Astrocyte of the spinal cord (primary cell): ENCODE data around the gene CCDC88C.

Source experiments
- DNase-seq: peaks from one replicate; pipeline ENCODE4 v3.0.0; 2011; ENCODE audit warnings: low read depth, low spot score
- H3K4me3 ChIP-seq: 2 replicates; pipeline ENCODE4 v1.5.1; 2011; ENCODE audit warnings: low read depth, mild to moderate bottlenecking, low read length, moderate library complexity
- CTCF ChIP-seq: IDR thresholded peaks from 2 replicates; pipeline ENCODE4 v1.5.1; 2012; ENCODE audit warnings: low read depth, mild to moderate bottlenecking, low read length, inconsistent platforms
- in situ Hi-C: cut with HindIII; loops from 2 replicates; pipeline ENCODE4 v1.10.0; 2017; ENCODE audit warnings: low sequenced_read_pairs

CCDC88C gene

DNA sequence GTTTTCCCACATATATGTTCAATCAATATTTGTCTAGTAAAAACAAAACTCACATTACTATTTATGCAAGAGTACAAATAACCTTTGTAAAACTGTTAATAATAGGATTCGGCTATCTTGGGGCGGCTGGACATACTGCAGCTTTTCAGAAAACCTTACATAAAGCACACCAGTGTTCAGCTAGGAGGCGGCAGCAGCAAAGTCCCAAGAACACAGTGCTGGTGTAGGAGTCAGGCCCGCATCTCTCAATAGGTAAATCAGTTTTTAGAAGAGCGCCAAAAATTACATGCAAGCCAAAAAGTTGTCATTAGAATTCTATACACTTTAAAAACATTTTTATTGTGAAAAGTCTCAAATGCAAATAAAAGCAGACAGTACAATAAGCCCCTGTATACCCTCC is 37.5 kb downstream of the CCDC88C start:
- in situ Hi-C loops = no loop called here

DNA sequence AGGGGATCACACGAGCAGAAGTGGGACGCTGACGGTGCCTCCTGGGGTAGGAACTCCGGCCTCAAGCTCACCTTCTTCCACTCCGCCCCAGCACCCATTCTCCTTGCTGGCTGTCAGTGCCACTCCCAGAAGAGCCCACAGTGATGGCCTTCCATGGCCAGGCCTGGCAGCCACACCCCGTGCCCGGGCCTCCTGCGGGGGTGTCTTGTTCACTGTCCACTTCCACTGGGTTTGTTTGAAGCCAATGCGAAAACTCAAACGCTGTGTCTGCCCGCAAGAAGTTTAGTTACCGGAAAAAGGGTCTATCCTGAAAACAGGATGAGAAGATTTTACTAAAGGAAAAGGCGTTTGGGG is 38.1 kb downstream of the CCDC88C start:
- DNase-seq = no peak
- no peak overlapping the region for H3K4me3 ChIP-seq
- TF ChIP-seq CTCF = no peak
- in situ Hi-C loops = no loop called here

More for the DNA sequence above, 37.5 kb downstream of the CCDC88C start:
- no peak for DNase-seq
- H3K4me3 ChIP-seq = no peak overlapping the region
- TF ChIP-seq CTCF = no peak

- no peak for DNase-seq
- in situ Hi-C loops = no loop called here
- no peak overlapping the region for H3K4me3 ChIP-seq
- TF ChIP-seq CTCF = no peak
Observed at GRCh38 chr14:91378930-91379578, 38.6 kb downstream of the CCDC88C start.

DNA sequence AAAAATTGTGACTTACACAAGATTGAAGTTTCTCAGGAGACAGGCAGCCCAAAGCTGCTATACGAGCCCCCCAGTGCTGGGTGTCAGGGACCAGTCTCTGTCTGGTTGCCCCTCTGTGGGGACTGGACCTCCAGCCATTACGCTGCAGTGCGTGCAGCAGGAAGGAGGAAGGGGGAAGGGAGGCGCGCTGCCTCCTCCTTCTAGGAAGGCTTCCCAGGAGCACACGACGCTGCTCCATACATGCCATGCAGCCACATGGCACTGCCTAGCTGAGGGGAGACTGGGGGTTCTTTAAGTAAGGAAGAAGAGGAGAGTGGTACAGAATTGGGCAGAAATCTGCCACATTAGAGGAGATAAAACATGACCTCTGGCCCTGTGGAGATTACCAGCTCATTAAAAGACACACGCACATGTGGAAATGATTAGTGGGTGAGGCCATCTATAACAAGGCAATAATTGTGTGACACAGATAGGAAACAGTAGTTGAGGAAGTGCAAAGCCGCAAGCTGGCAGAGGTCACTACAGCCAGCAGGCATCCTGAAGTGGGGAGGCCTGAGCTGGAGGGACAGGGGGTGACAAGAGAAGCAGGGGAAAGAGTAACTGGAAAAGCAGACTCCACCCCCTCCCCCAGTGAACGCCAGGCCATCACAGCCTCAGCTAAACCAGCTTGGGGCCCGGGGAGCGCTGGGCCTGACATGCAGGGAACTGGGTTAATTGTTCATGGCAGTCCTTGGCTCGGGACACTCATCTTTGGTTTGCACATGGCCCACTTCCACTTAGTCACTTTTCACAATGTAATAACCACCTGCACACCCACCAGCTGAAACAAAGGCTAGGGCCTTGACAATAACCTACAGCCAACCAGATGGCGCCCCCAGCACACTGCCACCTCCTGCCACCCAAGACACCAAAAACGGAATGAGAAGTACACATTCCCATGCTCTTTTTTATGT is 39.6 kb downstream of the CCDC88C start:
- no peak for TF ChIP-seq CTCF
- in situ Hi-C loops = no loop called here
- no peak for DNase-seq
- H3K4me3 ChIP-seq = no peak overlapping the region

DNA sequence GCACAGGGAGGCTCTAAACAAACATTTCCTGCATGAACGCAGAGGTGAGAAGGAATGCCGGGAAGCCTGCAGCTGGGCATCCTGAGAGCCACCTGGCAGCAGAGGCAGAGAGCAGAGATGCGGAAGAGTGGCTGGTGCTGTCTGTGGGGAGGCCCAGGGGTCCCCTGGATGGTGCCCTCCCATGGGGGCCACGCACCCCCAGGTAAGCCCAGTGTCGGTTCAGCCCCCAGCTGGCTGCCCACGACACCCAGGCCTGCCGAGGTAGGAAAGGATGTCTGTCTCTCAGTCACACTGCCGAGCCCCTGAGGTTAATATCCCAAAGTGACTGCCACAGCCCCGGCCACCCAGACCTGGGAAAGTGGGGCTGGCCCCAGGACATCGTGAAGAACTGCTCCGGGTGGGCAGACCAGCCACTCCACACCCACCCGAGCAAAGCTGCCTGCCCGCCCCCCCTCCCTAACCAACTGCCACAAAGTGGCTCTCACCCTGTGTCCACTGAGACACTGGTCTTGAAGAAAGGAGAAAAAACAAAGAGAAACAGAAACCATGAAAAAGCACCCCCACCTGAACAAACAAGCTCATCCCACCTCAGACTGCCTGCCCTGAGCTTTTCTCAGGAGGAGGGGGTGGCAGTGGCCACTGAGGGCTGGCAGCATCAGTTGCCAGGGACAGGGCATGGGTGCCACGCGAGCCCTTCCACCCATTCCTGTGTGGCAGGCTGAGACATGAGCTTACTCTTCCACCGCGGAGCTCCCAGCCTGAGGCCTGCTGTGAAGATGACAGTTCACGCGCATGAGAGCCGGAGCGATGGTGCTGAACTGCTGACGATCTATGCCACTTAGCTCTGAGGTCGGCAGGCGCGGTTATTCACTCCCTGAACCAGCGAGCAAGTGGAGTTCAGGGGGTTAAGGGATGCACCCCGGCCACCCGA is 40.8 kb downstream of the CCDC88C start:
- in situ Hi-C loops = no loop called here

More for the DNA sequence above, 40.8 kb downstream of the CCDC88C start:
- H3K4me3 ChIP-seq = no peak overlapping the region
- no peak for DNase-seq
- no peak for TF ChIP-seq CTCF
